GM19023 (cell line): Measurements from ENCODE around the gene CTSH.
"Not testable (repeated sequence)": the region's sequence is repeated elsewhere in the genome, so short reads cannot be mapped to it uniquely, and the experiment has no call there.

Experiments
- ATAC-seq: cut with Tn5 transposase; IDR thresholded peaks from one replicate; pipeline ENCODE4 v1.9.1; 2021; ENCODE audit warnings: mild to moderate bottlenecking, moderate library complexity; ENCODE audit not compliant: unreplicated experiment

Gene CTSH

GRCh38 chr15:78944202-78944625 is 632 bp downstream of the CTSH start:
- ATAC-seq: peak; percentile 29

GRCh38 chr15:78943692-78944091 is 1.2 kb downstream of the CTSH start:
- no peak for ATAC-seq

- ATAC-seq: no peak
Observed at GRCh38 chr15:78942741-78943140, 2.1 kb downstream of the CTSH start.

- ATAC-seq: peak; percentile 55
Observed at GRCh38 chr15:78938658-78939488, 6.0 kb downstream of the CTSH start.

- no peak for ATAC-seq
Observed at GRCh38 chr15:78937132-78937739, 7.6 kb downstream of the CTSH start.

GRCh38 chr15:78934655-78935023 is 10.2 kb downstream of the CTSH start:
- ATAC-seq: no peak

GRCh38 chr15:78933823-78934654 is 10.8 kb downstream of the CTSH start:
- no peak for ATAC-seq

- no peak for ATAC-seq
Observed at GRCh38 chr15:78933187-78933822, 11.5 kb downstream of the CTSH start.

- ATAC-seq: no peak
Observed at GRCh38 chr15:78932258-78932808, 12.5 kb downstream of the CTSH start.

- ATAC-seq: no peak
Observed at GRCh38 chr15:78931439-78932257, 13.2 kb downstream of the CTSH start.

GRCh38 chr15:78930577-78931388 is 14.1 kb downstream of the CTSH start:
- no peak for ATAC-seq

- ATAC-seq: no peak
Observed at GRCh38 chr15:78929536-78930264, 15.1 kb downstream of the CTSH start.

GRCh38 chr15:78928616-78929093 is 16.2 kb downstream of the CTSH start:
- no peak for ATAC-seq

- not testable (repeated sequence) for ATAC-seq
Observed at GRCh38 chr15:78928176-78928575, 16.7 kb downstream of the CTSH start.

- no peak for ATAC-seq
Observed at GRCh38 chr15:78927077-78927790, 17.6 kb downstream of the CTSH start.

- no peak for ATAC-seq
Observed at GRCh38 chr15:78925956-78926743, 18.7 kb downstream of the CTSH start.

GRCh38 chr15:78925076-78925624 is 19.7 kb downstream of the CTSH start:
- ATAC-seq: no peak
